ENCODE measurements around the gene TTC3. TPM values are rescaled to one million over a fixed set of nuclear protein-coding genes. Genes with fewer than 3 reads are reported as not detected.

Gene TTC3
- total RNA-seq, 2 donors from 2014 or later: 184 to 273 TPM

GRCh38 chr21:37065561-37066177 is 7.4 kb upstream of the TTC3 start:
- DNase-seq: no peak
- H3K4me3 ChIP-seq (ENCODE audit: low read length): no peak overlapping the region
- Mint-ChIP-seq H3K27ac (no peak overlapping the region), H3K4me1 (peaks cover 23% of the 10 kb centered on the region), H3K9me3 (no peaks in the 10 kb centered on the region), H3K4me3 (no peak overlapping the region), H3K36me3 (ENCODE audit: low read depth) (peaks cover 36% of the 10 kb centered on the region), H3K27me3 (ENCODE audit: insufficient read depth) (no peaks in the 10 kb centered on the region)
- H3K27me3 ChIP-seq (ENCODE audit: control insufficient read depth, insufficient read depth, low read length, poor library complexity, severe bottlenecking): no peaks in the 10 kb centered on the region
- peaks cover 5% of the 10 kb centered on the region for H3K4me1 ChIP-seq (ENCODE audit: control insufficient read depth, insufficient read depth, low read length)
- peaks cover 22% of the 10 kb centered on the region for H3K36me3 ChIP-seq (ENCODE audit: control insufficient read depth, insufficient read depth, low read length)
- 92% methylated on average over 7 of the region's 9 CpGs; no CpG with 5 or more reads in 1 of the 2 experiments for WGBS, 2 experiments (ENCODE audit: insufficient coverage in 1 of 2, insufficient read length in 1 of 2)
- no peaks in the 10 kb centered on the region for H3K9me3 ChIP-seq (ENCODE audit: control insufficient read depth, low read length)
- no peak overlapping the region for H3K9ac ChIP-seq (ENCODE audit: extremely low read depth, low read length, poor library complexity, severe bottlenecking)
- H3K27ac ChIP-seq (ENCODE audit: low read depth, low read length): no peak overlapping the region
- TF ChIP-seq CTCF (conservative IDR thresholded peaks at IDR 0.05): no peak

GRCh38 chr21:37071561-37072273 is 1.3 kb upstream of the TTC3 start:
- H3K9me3 ChIP-seq (ENCODE audit: control insufficient read depth, low read length): no peaks in the 10 kb centered on the region
- H3K9me3 Mint-ChIP-seq: no peaks in the 10 kb centered on the region
- no peak for TF ChIP-seq CTCF (conservative IDR thresholded peaks at IDR 0.05)
- H3K4me3 ChIP-seq (ENCODE audit: low read length): peak overlapping the region; percentile 88
- 67 to 69% methylated on average over 3 to 12 of the region's 12 CpGs for WGBS, 2 experiments (ENCODE audit: insufficient coverage in 1 of 2, insufficient read length in 1 of 2)
- peaks cover 18% of the 10 kb centered on the region for H3K36me3 Mint-ChIP-seq (ENCODE audit: low read depth)
- H3K9ac ChIP-seq (ENCODE audit: extremely low read depth, low read length, poor library complexity, severe bottlenecking): peak overlapping the region; percentile 62
- peaks cover 31% of the 10 kb centered on the region for H3K4me1 Mint-ChIP-seq
- H3K36me3 ChIP-seq (ENCODE audit: control insufficient read depth, insufficient read depth, low read length): peaks cover 11% of the 10 kb centered on the region
- H3K4me1 ChIP-seq (ENCODE audit: control insufficient read depth, insufficient read depth, low read length): peaks cover 5% of the 10 kb centered on the region
- peak overlapping the region; percentile 98 for H3K4me3 Mint-ChIP-seq
- peak; percentile 58 for DNase-seq
- peak overlapping the region; percentile 90 for H3K27ac Mint-ChIP-seq
- no peaks in the 10 kb centered on the region for H3K27me3 ChIP-seq (ENCODE audit: control insufficient read depth, insufficient read depth, low read length, poor library complexity, severe bottlenecking)
- peaks cover 16% of the 10 kb centered on the region for H3K27me3 Mint-ChIP-seq (ENCODE audit: insufficient read depth)
- H3K27ac ChIP-seq (ENCODE audit: low read depth, low read length): peak overlapping the region; percentile 98

- 3 to 4% methylated on average over 12 to 54 of the region's 54 CpGs for WGBS, 2 experiments (ENCODE audit: insufficient coverage in 1 of 2, insufficient read length in 1 of 2)
- Mint-ChIP-seq H3K4me1 (peaks cover 31% of the 10 kb centered on the region), H3K27ac (peak overlapping the region; percentile 90), H3K4me3 (peak overlapping the region; percentile 98), H3K27me3 (ENCODE audit: insufficient read depth) (peaks cover 16% of the 10 kb centered on the region), H3K9me3 (no peaks in the 10 kb centered on the region), H3K36me3 (ENCODE audit: low read depth) (peaks cover 16% of the 10 kb centered on the region)
- DNase-seq: no peak
- peaks cover 5% of the 10 kb centered on the region for H3K4me1 ChIP-seq (ENCODE audit: control insufficient read depth, insufficient read depth, low read length)
- H3K9me3 ChIP-seq (ENCODE audit: control insufficient read depth, low read length): no peaks in the 10 kb centered on the region
- peak overlapping the region; percentile 88 for H3K4me3 ChIP-seq (ENCODE audit: low read length)
- TF ChIP-seq CTCF (conservative IDR thresholded peaks at IDR 0.05): no peak
- H3K27ac ChIP-seq (ENCODE audit: low read depth, low read length): peak overlapping the region; percentile 98
- H3K27me3 ChIP-seq (ENCODE audit: control insufficient read depth, insufficient read depth, low read length, poor library complexity, severe bottlenecking): no peaks in the 10 kb centered on the region
- peaks cover 6% of the 10 kb centered on the region for H3K36me3 ChIP-seq (ENCODE audit: control insufficient read depth, insufficient read depth, low read length)
- H3K9ac ChIP-seq (ENCODE audit: extremely low read depth, low read length, poor library complexity, severe bottlenecking): peak overlapping the region; percentile 62
Measured at GRCh38 chr21:37072274-37072987, 623 bp upstream of the TTC3 start.
